Right atrium auricular region (tissue), 2 donors: ENCODE measurements around the gene ZNF488. TPM values are rescaled to one million over a fixed set of nuclear protein-coding genes. Genes with fewer than 3 reads are reported as not detected.

Experiments used
- DNase-seq: peaks from one replicate; pipeline ENCODE4 v3.0.0-alpha.2; 2019; ENCODE audit warnings: low spot score
- H3K27ac ChIP-seq, 2 donors: fragments of 200-600 bp; sonication (generic); 1 replicate in 1 of 2; 2 replicates in 1 of 2; pipeline ENCODE4 v1.5.1; 2016 to 2019
- H3K27me3 ChIP-seq, 2 donors: fragments of 200-600 bp; sonication (generic); one replicate each; pipeline versions ENCODE4 v1.5.1 to v1.6.0; 2017 to 2019
- H3K36me3 ChIP-seq: fragments of 200-600 bp; sonication (generic); one replicate; pipeline ENCODE4 v1.5.1; 2016
- H3K4me1 ChIP-seq, 2 donors: fragments of 200-600 bp; sonication (generic); one replicate each; pipeline versions ENCODE4 v1.5.1 to v1.6.0; 2017 to 2019
- H3K4me3 ChIP-seq, 2 donors: fragments of 200-600 bp; sonication (generic); 1 replicate in 1 of 2; 2 replicates in 1 of 2; pipeline ENCODE4 v1.5.1; 2017 to 2019; ENCODE audit warnings: mild to moderate bottlenecking in 1 of 2, moderate library complexity in 1 of 2
- H3K9me3 ChIP-seq, 2 donors: fragments of 200-600 bp; sonication (generic); one replicate each; pipeline ENCODE4 v1.5.1; 2019
- total RNA-seq, 2 donors: library from RNA; depleted of rRNA; stranded (reverse); fragments of >200 nt; gene quantifications; one replicate each; pipeline ENCODE4 v1.1.0, GENCODE V29; 2016
- TF ChIP-seq, protein P1 (sequence below), 2 donors: fragments of 200-600 bp; sonication (generic); IDR thresholded peaks; one replicate each; pipeline ENCODE4 v1.5.1; 2019; ENCODE audit warnings: antibody characterized with exemption in 2 of 2

Gene ZNF488
- total RNA-seq, 2 donors from 2014 or later, result not detected

- no peaks in the 10 kb centered on the region for H3K36me3 ChIP-seq
- no peaks in the 10 kb centered on the region for H3K4me1 ChIP-seq
- no peak for DNase-seq
- TF ChIP-seq, protein P1, sequence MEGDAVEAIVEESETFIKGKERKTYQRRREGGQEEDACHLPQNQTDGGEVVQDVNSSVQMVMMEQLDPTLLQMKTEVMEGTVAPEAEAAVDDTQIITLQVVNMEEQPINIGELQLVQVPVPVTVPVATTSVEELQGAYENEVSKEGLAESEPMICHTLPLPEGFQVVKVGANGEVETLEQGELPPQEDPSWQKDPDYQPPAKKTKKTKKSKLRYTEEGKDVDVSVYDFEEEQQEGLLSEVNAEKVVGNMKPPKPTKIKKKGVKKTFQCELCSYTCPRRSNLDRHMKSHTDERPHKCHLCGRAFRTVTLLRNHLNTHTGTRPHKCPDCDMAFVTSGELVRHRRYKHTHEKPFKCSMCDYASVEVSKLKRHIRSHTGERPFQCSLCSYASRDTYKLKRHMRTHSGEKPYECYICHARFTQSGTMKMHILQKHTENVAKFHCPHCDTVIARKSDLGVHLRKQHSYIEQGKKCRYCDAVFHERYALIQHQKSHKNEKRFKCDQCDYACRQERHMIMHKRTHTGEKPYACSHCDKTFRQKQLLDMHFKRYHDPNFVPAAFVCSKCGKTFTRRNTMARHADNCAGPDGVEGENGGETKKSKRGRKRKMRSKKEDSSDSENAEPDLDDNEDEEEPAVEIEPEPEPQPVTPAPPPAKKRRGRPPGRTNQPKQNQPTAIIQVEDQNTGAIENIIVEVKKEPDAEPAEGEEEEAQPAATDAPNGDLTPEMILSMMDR (IDR thresholded peaks at IDR 0.05), result no peak
- H3K27ac ChIP-seq, result no peak overlapping the region
- no peak overlapping the region for H3K4me3 ChIP-seq
- no peaks in the 10 kb centered on the region for H3K27me3 ChIP-seq
- H3K9me3 ChIP-seq, result no peaks in the 10 kb centered on the region
Observed at GRCh38 chr10:47339186-47339735, 44.8 kb downstream of the ZNF488 start.

GRCh38 chr10:47337310-47337709 is 46.8 kb downstream of the ZNF488 start:
- Histone ChIP-seq H3K4me1 (no peaks in the 10 kb centered on the region), H3K9me3 (no peaks in the 10 kb centered on the region), H3K4me3 (no peak overlapping the region), H3K27me3 (no peaks in the 10 kb centered on the region), H3K36me3 (no peaks in the 10 kb centered on the region), H3K27ac (no peak overlapping the region)
- TF ChIP-seq, protein P1 (IDR thresholded peaks at IDR 0.05), result no peak
- DNase-seq, result no peak

GRCh38 chr10:47336387-47337134 is 47.5 kb downstream of the ZNF488 start:
- no peak for DNase-seq
- no peaks in the 10 kb centered on the region for H3K4me1 ChIP-seq
- H3K36me3 ChIP-seq, result no peaks in the 10 kb centered on the region
- H3K27me3 ChIP-seq, result no peaks in the 10 kb centered on the region
- no peak overlapping the region for H3K4me3 ChIP-seq
- TF ChIP-seq, protein P1 (IDR thresholded peaks at IDR 0.05), result no peak
- H3K27ac ChIP-seq, result no peak overlapping the region
- H3K9me3 ChIP-seq, result no peaks in the 10 kb centered on the region

DNA sequence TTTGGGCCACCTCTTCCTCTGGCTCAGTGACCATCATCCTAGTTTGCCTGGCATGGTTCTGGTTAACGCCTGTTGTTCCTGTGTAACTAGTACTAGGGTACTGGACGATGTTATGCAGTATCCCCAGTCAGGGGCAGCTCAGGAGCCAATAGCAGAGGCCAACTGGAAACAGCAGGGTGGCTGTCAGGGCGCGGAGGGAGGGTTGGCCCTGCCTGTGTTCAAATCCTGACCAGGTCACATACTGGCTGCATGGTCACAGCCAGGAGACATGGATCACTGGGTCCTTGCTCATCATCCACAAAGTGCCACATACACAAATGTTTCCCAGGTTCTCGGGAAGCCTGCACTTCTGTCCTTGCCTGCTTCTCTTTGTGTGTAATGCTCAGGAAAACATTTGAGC is 48.2 kb downstream of the ZNF488 start:
- TF ChIP-seq, protein P1 (IDR thresholded peaks at IDR 0.05), result no peak
- DNase-seq, result no peak
- no peak overlapping the region for H3K4me3 ChIP-seq
- no peaks in the 10 kb centered on the region for H3K27me3 ChIP-seq
- no peaks in the 10 kb centered on the region for H3K9me3 ChIP-seq
- no peaks in the 10 kb centered on the region for H3K36me3 ChIP-seq
- no peak overlapping the region for H3K27ac ChIP-seq
- H3K4me1 ChIP-seq, result no peaks in the 10 kb centered on the region

DNA sequence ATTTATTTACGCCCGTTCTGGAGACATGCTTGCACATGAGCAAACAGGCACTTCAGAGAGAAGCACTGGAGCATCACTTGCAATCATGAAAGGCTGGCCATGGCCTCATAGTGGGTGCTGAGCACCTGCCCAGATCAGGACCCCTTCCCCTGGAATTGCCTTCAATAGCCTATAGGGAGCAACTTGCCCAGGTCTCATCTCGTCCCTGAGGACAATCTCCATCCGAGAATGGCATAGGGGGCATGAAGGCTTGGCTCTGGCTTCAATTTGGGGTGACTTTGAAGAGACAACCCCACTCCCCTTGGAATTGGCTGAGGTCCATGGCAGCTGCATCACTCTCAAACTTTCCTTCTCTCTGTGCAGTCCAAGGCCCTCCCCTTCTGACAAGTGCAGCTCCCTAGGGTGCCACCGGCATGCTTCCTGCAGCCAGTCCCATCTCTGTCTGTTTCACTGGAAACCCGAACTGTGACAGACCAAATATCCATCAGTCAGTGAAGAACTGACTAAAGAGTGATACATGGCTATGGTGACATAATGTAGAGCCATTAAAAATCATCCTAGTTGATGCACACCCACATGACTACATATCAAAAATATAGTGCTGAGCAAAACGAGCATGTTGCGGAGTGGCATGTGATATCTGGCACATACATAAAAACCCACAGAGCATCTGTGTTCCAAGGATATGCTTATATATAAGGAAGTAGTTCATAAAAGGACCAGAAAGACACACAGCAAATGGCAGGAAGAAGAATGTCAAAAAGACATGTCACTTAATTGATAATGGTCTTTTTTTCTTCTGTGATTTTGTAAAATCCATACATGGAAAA is 49.4 kb downstream of the ZNF488 start:
- TF ChIP-seq, protein P1 (IDR thresholded peaks at IDR 0.05), result no peak
- no peak overlapping the region for H3K27ac ChIP-seq
- H3K4me3 ChIP-seq, result no peak overlapping the region
- DNase-seq, result no peak
- H3K27me3 ChIP-seq, result no peaks in the 10 kb centered on the region
- H3K4me1 ChIP-seq, result no peaks in the 10 kb centered on the region
- no peaks in the 10 kb centered on the region for H3K36me3 ChIP-seq
- no peaks in the 10 kb centered on the region for H3K9me3 ChIP-seq
